SU-DHL-6 (cell line): Measurements from ENCODE around the gene MYZAP.

Experiments
- CTCF ChIP-seq: fragments of 200-600 bp; sonication (generic); IDR thresholded peaks from one replicate; pipeline ENCODE4 v1.5.1; 2017; ENCODE audit warnings: antibody characterized with exemption, mild to moderate bottlenecking, low read length, moderate library complexity; ENCODE audit not compliant: insufficient read depth, poor library complexity, severe bottlenecking
- EZH2phosphoT487 ChIP-seq: fragments of 200-600 bp; sonication (generic), shearing (Covaris generic); conservative IDR thresholded peaks from 2 replicates; pipeline ENCODE4 v1.6.1; 2018; ENCODE audit warnings: mild to moderate bottlenecking, antibody characterized with exemption, low read length, moderate library complexity, mixed read lengths

GRCh38 chr15:57652481-57652880, 60.8 kb downstream of the MYZAP start:
- TF ChIP-seq CTCF (no peak), EZH2phosphoT487 (no peak)
